HG03432 (cell line): ENCODE data around the gene SAP30BP.
A peak's percentile ranks its signal among the peaks of the same experiment; 100 is the strongest.
"Not testable (repeated sequence)": the region's sequence is repeated elsewhere in the genome, so short reads cannot be mapped to it uniquely, and the experiment has no call there.

ENCODE experiments used
- ATAC-seq: cut with Tn5 transposase; IDR thresholded peaks from one replicate; pipeline ENCODE4 v1.9.1; 2021; ENCODE audit warnings: mild to moderate bottlenecking, moderate library complexity; ENCODE audit not compliant: unreplicated experiment

The SAP30BP gene

GRCh38 chr17:75633486-75634375 is 33.4 kb upstream of the SAP30BP start:
- ATAC-seq: no peak

- no peak for ATAC-seq
These were observed 32.8 kb upstream of the SAP30BP start for GRCh38 chr17:75634376-75634740.

- ATAC-seq: no peak
These were observed 32.2 kb upstream of the SAP30BP start for GRCh38 chr17:75634754-75635609.

GRCh38 chr17:75635610-75636202 is 31.4 kb upstream of the SAP30BP start:
- no peak for ATAC-seq

GRCh38 chr17:75636381-75637142 is 30.6 kb upstream of the SAP30BP start:
- ATAC-seq: no peak

GRCh38 chr17:75637143-75637538 is 30.0 kb upstream of the SAP30BP start:
- ATAC-seq: no peak

GRCh38 chr17:75637551-75637950 is 29.6 kb upstream of the SAP30BP start:
- no peak for ATAC-seq

GRCh38 chr17:75638039-75638438 is 29.1 kb upstream of the SAP30BP start:
- ATAC-seq: not testable (repeated sequence)

- no peak for ATAC-seq
These were observed 28.2 kb upstream of the SAP30BP start for GRCh38 chr17:75638893-75639292.

GRCh38 chr17:75639327-75639726 is 27.8 kb upstream of the SAP30BP start:
- no peak for ATAC-seq

GRCh38 chr17:75639771-75640555 is 27.2 kb upstream of the SAP30BP start:
- ATAC-seq: no peak

- ATAC-seq: no peak
These were observed 26.5 kb upstream of the SAP30BP start for GRCh38 chr17:75640556-75641119.

GRCh38 chr17:75641343-75641742 is 25.8 kb upstream of the SAP30BP start:
- no peak for ATAC-seq

- no peak for ATAC-seq
These were observed 24.9 kb upstream of the SAP30BP start for GRCh38 chr17:75642182-75642783.

- no peak for ATAC-seq
These were observed 24.1 kb upstream of the SAP30BP start for GRCh38 chr17:75642784-75643642.

- ATAC-seq: no peak
These were observed 23.5 kb upstream of the SAP30BP start for GRCh38 chr17:75643643-75644017.

GRCh38 chr17:75645501-75645888 is 21.6 kb upstream of the SAP30BP start:
- ATAC-seq: no peak

- peak; percentile 77 for ATAC-seq
These were observed 21.1 kb upstream of the SAP30BP start for GRCh38 chr17:75645889-75646637.
